Measurements from ENCODE around the gene PDE4D.

DNA sequence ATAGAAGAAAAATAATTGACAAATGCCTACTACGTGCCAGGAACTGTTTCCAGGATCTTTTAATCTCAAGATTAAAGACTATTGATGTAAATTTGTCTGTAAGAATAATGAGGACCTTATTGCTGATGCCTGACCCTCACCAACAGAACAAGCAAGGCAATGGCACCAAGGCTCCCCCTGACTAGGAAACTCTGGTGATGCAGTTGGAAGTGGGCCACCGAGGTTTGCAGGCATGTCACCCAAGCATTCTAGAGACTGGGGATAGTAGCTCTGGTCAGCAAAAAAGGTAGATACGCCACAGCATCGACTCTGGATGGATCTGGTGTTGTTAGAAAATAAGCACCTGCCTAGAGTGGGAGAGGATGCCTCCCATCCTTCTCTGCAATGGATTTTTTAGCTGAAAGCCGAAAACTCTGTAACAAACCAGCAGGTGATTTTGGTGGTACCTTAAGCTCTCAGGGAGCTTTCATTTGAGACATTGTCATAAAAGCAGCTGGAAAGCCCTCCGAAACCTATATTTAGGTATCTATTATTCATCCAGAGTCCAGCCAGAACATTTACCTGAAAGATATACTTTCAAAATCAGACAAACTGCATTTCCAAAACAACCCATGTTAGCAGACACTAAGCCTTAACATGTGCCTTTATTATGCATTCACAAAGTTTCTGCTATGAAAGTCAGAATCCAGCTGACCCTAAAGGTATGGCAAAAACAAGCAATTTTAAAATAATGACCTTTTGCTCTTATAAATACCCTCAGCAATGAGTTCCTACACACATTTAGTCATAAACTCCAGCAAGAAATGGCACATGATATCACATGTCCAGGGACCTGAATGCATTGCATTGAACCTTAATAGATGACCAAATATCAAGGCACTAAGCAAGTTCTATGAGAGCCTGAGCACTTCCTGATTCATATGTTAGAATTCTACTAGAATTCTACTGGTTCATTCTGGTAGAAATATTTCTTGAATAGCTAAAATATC, 308.4 kb downstream of the PDE4D start:
- TF ChIP-seq, protein P1, sequence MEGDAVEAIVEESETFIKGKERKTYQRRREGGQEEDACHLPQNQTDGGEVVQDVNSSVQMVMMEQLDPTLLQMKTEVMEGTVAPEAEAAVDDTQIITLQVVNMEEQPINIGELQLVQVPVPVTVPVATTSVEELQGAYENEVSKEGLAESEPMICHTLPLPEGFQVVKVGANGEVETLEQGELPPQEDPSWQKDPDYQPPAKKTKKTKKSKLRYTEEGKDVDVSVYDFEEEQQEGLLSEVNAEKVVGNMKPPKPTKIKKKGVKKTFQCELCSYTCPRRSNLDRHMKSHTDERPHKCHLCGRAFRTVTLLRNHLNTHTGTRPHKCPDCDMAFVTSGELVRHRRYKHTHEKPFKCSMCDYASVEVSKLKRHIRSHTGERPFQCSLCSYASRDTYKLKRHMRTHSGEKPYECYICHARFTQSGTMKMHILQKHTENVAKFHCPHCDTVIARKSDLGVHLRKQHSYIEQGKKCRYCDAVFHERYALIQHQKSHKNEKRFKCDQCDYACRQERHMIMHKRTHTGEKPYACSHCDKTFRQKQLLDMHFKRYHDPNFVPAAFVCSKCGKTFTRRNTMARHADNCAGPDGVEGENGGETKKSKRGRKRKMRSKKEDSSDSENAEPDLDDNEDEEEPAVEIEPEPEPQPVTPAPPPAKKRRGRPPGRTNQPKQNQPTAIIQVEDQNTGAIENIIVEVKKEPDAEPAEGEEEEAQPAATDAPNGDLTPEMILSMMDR (IDR thresholded peaks at IDR 0.05) = no peak
- no peak for TF ChIP-seq POLR2A (IDR thresholded peaks at IDR 0.05)
